Small intestine (tissue), 7 donors: Measurements from ENCODE around the gene EPPIN. TPM values are rescaled to one million over a fixed set of nuclear protein-coding genes. Genes with fewer than 3 reads are reported as not detected.

ENCODE experiments used
- DNase-seq, 2 donors: peaks; one replicate each; pipeline versions ENCODE4 v3.0.0 to v3.0.0-alpha.2; 2013
- FAIRE-seq: peaks from 2 replicates; lab custom pipeline; 2012; peaks lifted over from hg19 to GRCh38; lab: Jason Lieb, UNC
- H3K27ac ChIP-seq, 3 donors: one replicate each; pipeline ENCODE4 v1.5.1; 2013; ENCODE audit warnings: low read length in 2 of 3, mild to moderate bottlenecking in 2 of 3, control low read depth in 1 of 3, inconsistent platforms in 1 of 3, low read depth in 1 of 3, moderate library complexity in 1 of 3
- H3K27me3 ChIP-seq, 3 donors: one replicate each; pipeline ENCODE4 v1.6.1; 2013; ENCODE audit warnings: low read length in 3 of 3, inconsistent platforms in 1 of 3; ENCODE audit not compliant: control insufficient read depth in 3 of 3, insufficient read depth in 3 of 3
- H3K36me3 ChIP-seq, 3 donors: one replicate each; pipeline ENCODE4 v1.6.1; 2013; ENCODE audit warnings: low read length in 3 of 3, inconsistent platforms in 1 of 3, low read depth in 1 of 3, mild to moderate bottlenecking in 1 of 3, moderate library complexity in 1 of 3; ENCODE audit not compliant: control insufficient read depth in 3 of 3, insufficient read depth in 2 of 3
- H3K4me1 ChIP-seq, 3 donors: one replicate each; pipeline ENCODE4 v1.6.1; 2013; ENCODE audit warnings: low read length in 2 of 3, inconsistent platforms in 1 of 3, low read depth in 1 of 3, mild to moderate bottlenecking in 1 of 3, moderate library complexity in 1 of 3; ENCODE audit not compliant: control insufficient read depth in 3 of 3, insufficient read depth in 2 of 3
- H3K4me3 ChIP-seq, 3 donors: one replicate each; pipeline ENCODE4 v1.5.1; 2013; ENCODE audit warnings: low read length in 3 of 3, control low read depth in 1 of 3, inconsistent platforms in 1 of 3, low read depth in 1 of 3, mild to moderate bottlenecking in 1 of 3, moderate library complexity in 1 of 3
- H3K9me3 ChIP-seq, 2 donors: one replicate each; pipeline ENCODE4 v1.6.1; 2013; ENCODE audit warnings: low read depth in 1 of 2, low read length in 1 of 2; ENCODE audit not compliant: control insufficient read depth in 2 of 2, insufficient read depth in 1 of 2
- WGBS, 3 donors: extraction: QIAGEN DNeasy Blood & Tissue Kit; methylation state at CpG; one replicate each; pipeline ENCODE4 v1.1.7; 2013; 5-methylcytosine and 5-hydroxymethylcytosine counted together
- polyA plus RNA-seq, 4 donors: library from polyadenylated mRNA; stranded (reverse) in 3 of 4; unstranded in 1 of 4; fragments of 200-250 nt in 3 of 4; fragments of 120-200 nt in 1 of 4; gene quantifications; one replicate each; pipeline versions ENCODE4 v1.2.1 to v1.2.3, GENCODE V29; 2013
- donor health status: healthy with polysubstance abuse.
- donor health status: control.
- donor health status: control.
- donor health status: Bipolar disorder and iron deficiency.
- donor health status: healthy.

The EPPIN gene
- polyA plus RNA-seq, 4 donors, result not detected

- H3K27me3 ChIP-seq, result peaks cover 0 to 3% (median 0%) of the 10 kb centered on the region in 3 donors
- no peaks in the 10 kb centered on the region for H3K4me1 ChIP-seq
- FAIRE-seq (no peak), DNase-seq (peak; percentile 23 to 64)
- no peak overlapping the region for H3K27ac ChIP-seq
- 71 to 78% (median 76%) methylated on average over 2 of the region's 2 CpGs for WGBS, 3 donors
- no peaks in the 10 kb centered on the region for H3K36me3 ChIP-seq
- H3K4me3 ChIP-seq, result no peak overlapping the region
- peaks cover 0 to 3% of the 10 kb centered on the region in 2 donors for H3K9me3 ChIP-seq
Measured at GRCh38 chr20:45506398-45506797, 40.8 kb downstream of the EPPIN start.

- FAIRE-seq, result no peak
- Histone ChIP-seq H3K27ac (no peak overlapping the region), H3K4me1 (peaks cover 0 to 3% (median 0%) of the 10 kb centered on the region in 3 donors), H3K27me3 (peaks cover 0 to 5% (median 3%) of the 10 kb centered on the region in 3 donors), H3K4me3 (no peak overlapping the region), H3K36me3 (no peaks in the 10 kb centered on the region), H3K9me3 (peaks cover 0 to 3% of the 10 kb centered on the region in 2 donors)
- DNase-seq, result no peak
- whole genome bisulfite sequencing, 3 donors, result 14 to 43% (median 29%) methylated on average over 2 of the region's 2 CpGs
Measured at GRCh38 chr20:45503403-45503802, 43.8 kb downstream of the EPPIN start.

GRCh38 chr20:45502561-45502960 is 44.6 kb downstream of the EPPIN start:
- WGBS, 3 donors, result 27 to 47% (median 44%) methylated on average over 1 of the region's 1 CpG
- FAIRE-seq (no peak), DNase-seq (no peak)
- Histone ChIP-seq H3K4me1 (peaks cover 0 to 3% (median 0%) of the 10 kb centered on the region in 3 donors), H3K27ac (no peak overlapping the region), H3K4me3 (no peak overlapping the region), H3K27me3 (peaks cover 0 to 8% (median 3%) of the 10 kb centered on the region in 3 donors), H3K36me3 (no peaks in the 10 kb centered on the region), H3K9me3 (no peaks in the 10 kb centered on the region)

GRCh38 chr20:45501600-45501999 is 45.6 kb downstream of the EPPIN start:
- Histone ChIP-seq H3K27ac (no peak overlapping the region), H3K27me3 (peaks cover 0 to 8% (median 3%) of the 10 kb centered on the region in 3 donors), H3K36me3 (no peaks in the 10 kb centered on the region), H3K9me3 (no peaks in the 10 kb centered on the region), H3K4me3 (no peak overlapping the region), H3K4me1 (peaks cover 0 to 3% (median 0%) of the 10 kb centered on the region in 3 donors)
- FAIRE-seq (no peak), DNase-seq (no peak)
- 47 to 51% (median 48%) methylated on average over 1 of the region's 1 CpG for WGBS, 3 donors

GRCh38 chr20:45500022-45500421 is 47.2 kb downstream of the EPPIN start:
- peak; percentile 47 to 92 for DNase-seq
- FAIRE-seq, result no peak
- peaks cover 0 to 8% (median 3%) of the 10 kb centered on the region in 3 donors for H3K27me3 ChIP-seq
- peaks cover 0 to 3% (median 0%) of the 10 kb centered on the region in 3 donors for H3K4me1 ChIP-seq
- 8 to 65% (median 25%) methylated on average over 6 of the region's 6 CpGs for WGBS, 3 donors
- no peaks in the 10 kb centered on the region for H3K36me3 ChIP-seq
- H3K9me3 ChIP-seq, result no peaks in the 10 kb centered on the region
- H3K27ac ChIP-seq, result peak overlapping the region in 1 of 3 donors; percentile 24
- no peak overlapping the region for H3K4me3 ChIP-seq

GRCh38 chr20:45497971-45498494 is 49.2 kb downstream of the EPPIN start:
- H3K36me3 ChIP-seq, result no peaks in the 10 kb centered on the region

GRCh38 chr20:45496166-45496565 is 51.0 kb downstream of the EPPIN start:
- 23 to 61% (median 37%) methylated on average over 3 of the region's 3 CpGs for WGBS, 3 donors
- FAIRE-seq (no peak), DNase-seq (peak in 1 of 2 donors; percentile 40)
- H3K27me3 ChIP-seq, result peaks cover 0 to 8% (median 0%) of the 10 kb centered on the region in 3 donors
- no peaks in the 10 kb centered on the region for H3K9me3 ChIP-seq
- H3K4me3 ChIP-seq, result no peak overlapping the region
- H3K36me3 ChIP-seq, result no peaks in the 10 kb centered on the region
- peaks cover 0 to 3% (median 0%) of the 10 kb centered on the region in 3 donors for H3K4me1 ChIP-seq
- H3K27ac ChIP-seq, result no peak overlapping the region

More at GRCh38 chr20:45497971-45498494, 49.2 kb downstream of the EPPIN start:
- Histone ChIP-seq H3K4me3 (no peak overlapping the region), H3K4me1 (peaks cover 0 to 3% (median 0%) of the 10 kb centered on the region in 3 donors), H3K9me3 (no peaks in the 10 kb centered on the region), H3K27ac (no peak overlapping the region), H3K27me3 (peaks cover 0 to 8% (median 0%) of the 10 kb centered on the region in 3 donors)
- no peak for DNase-seq
- 83 to 96% (median 88%) methylated on average over 3 of the region's 3 CpGs for WGBS, 3 donors
- no peak for FAIRE-seq

- no peak for DNase-seq
- Histone ChIP-seq H3K4me3 (no peak overlapping the region), H3K27me3 (peaks cover 0 to 8% (median 0%) of the 10 kb centered on the region in 3 donors), H3K9me3 (no peaks in the 10 kb centered on the region), H3K4me1 (peaks cover 0 to 3% (median 0%) of the 10 kb centered on the region in 3 donors), H3K27ac (no peak overlapping the region), H3K36me3 (no peaks in the 10 kb centered on the region)
- no peak for FAIRE-seq
- 81 to 94% (median 92%) methylated on average over 1 of the region's 1 CpG for WGBS, 3 donors
Measured at GRCh38 chr20:45495501-45495941, 51.7 kb downstream of the EPPIN start.
